Measurements from ENCODE around the gene ST6GALNAC2.

DNA sequence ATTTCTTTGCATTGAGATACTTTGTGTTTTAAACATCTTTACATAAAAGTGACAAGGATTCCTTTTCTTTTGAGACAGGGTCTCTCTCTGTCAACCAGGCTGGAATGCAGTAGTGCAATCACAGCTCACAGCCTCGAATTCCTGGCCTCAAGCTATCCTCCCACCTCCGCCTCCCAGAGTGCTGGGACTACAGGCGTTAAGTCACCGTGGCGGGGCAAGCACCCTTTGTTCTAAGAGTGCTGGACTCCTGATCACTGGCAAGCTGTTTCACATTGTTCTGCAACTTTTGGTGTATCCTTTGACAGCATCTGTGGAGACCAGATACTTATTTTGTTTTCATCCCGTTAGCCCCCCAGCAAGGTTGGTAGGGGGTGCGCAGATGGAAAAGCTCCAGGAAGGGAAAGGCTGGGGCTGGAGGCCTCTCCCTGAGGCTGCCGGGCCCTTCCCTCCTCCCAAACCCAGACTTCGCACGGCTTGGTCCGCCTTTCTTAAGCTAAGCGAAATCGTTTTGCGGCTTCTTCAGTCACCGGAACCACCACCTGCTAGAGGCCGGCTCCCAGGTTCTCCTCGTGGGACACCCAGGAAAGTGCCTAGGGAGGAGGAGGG is 1.1 kb downstream of the ST6GALNAC2 start:
- TF ChIP-seq, protein P1, sequence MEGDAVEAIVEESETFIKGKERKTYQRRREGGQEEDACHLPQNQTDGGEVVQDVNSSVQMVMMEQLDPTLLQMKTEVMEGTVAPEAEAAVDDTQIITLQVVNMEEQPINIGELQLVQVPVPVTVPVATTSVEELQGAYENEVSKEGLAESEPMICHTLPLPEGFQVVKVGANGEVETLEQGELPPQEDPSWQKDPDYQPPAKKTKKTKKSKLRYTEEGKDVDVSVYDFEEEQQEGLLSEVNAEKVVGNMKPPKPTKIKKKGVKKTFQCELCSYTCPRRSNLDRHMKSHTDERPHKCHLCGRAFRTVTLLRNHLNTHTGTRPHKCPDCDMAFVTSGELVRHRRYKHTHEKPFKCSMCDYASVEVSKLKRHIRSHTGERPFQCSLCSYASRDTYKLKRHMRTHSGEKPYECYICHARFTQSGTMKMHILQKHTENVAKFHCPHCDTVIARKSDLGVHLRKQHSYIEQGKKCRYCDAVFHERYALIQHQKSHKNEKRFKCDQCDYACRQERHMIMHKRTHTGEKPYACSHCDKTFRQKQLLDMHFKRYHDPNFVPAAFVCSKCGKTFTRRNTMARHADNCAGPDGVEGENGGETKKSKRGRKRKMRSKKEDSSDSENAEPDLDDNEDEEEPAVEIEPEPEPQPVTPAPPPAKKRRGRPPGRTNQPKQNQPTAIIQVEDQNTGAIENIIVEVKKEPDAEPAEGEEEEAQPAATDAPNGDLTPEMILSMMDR (tag by site-specific recombination; IDR thresholded peaks at IDR 0.05) = no peak
- TF ChIP-seq FEZF1 (tag by site-specific recombination; IDR thresholded peaks at IDR 0.05) (no peak), ZNF558 (tag by site-specific recombination; IDR thresholded peaks at IDR 0.05) (no peak)
